Measurements from ENCODE around the gene POLR3A.

The POLR3A gene

GRCh38 chr10:78059906-78060702 lies 30.8 kb upstream of the POLR3A start:
- no peak overlapping the region for H3K4me3 ChIP-seq (ENCODE audit: low read length)
- no peak for TF ChIP-seq CTCF (IDR thresholded peaks at IDR 0.05; ENCODE audit: insufficient read depth, low read depth, low read length, missing control alignments)
- DNase-seq (ENCODE audit: low read depth) = no peak

- no peak for TF ChIP-seq CTCF (IDR thresholded peaks at IDR 0.05; ENCODE audit: insufficient read depth, low read depth, low read length, missing control alignments)
- DNase-seq (ENCODE audit: low read depth) = no peak
- no peak overlapping the region for H3K4me3 ChIP-seq (ENCODE audit: low read length)
Observed at GRCh38 chr10:78058562-78058961, 29.2 kb upstream of the POLR3A start.

GRCh38 chr10:78053211-78053868 lies 24.0 kb upstream of the POLR3A start:
- TF ChIP-seq CTCF (IDR thresholded peaks at IDR 0.05; ENCODE audit: insufficient read depth, low read depth, low read length, missing control alignments) = no peak
- no peak overlapping the region for H3K4me3 ChIP-seq (ENCODE audit: low read length)

GRCh38 chr10:78049851-78050250 lies 20.5 kb upstream of the POLR3A start:
- TF ChIP-seq CTCF (IDR thresholded peaks at IDR 0.05; ENCODE audit: insufficient read depth, low read depth, low read length, missing control alignments) = no peak

More at GRCh38 chr10:78053211-78053868, 24.0 kb upstream of the POLR3A start:
- peak; percentile 33 for DNase-seq (ENCODE audit: low read depth)

GRCh38 chr10:78047314-78047891 lies 18.1 kb upstream of the POLR3A start:
- peak; percentile 91 for TF ChIP-seq CTCF (IDR thresholded peaks at IDR 0.05; ENCODE audit: insufficient read depth, low read depth, low read length, missing control alignments)
- DNase-seq (ENCODE audit: low read depth) = peak; percentile 85

More at GRCh38 chr10:78049851-78050250, 20.5 kb upstream of the POLR3A start:
- H3K4me3 ChIP-seq (ENCODE audit: low read length) = no peak overlapping the region
- DNase-seq (ENCODE audit: low read depth) = no peak

GRCh38 chr10:78046711-78047269 lies 17.5 kb upstream of the POLR3A start:
- no peak for TF ChIP-seq CTCF (IDR thresholded peaks at IDR 0.05; ENCODE audit: insufficient read depth, low read depth, low read length, missing control alignments)
- no peak overlapping the region for H3K4me3 ChIP-seq (ENCODE audit: low read length)
- peak; percentile 62 for DNase-seq (ENCODE audit: low read depth)

More at GRCh38 chr10:78047314-78047891, 18.1 kb upstream of the POLR3A start:
- H3K4me3 ChIP-seq (ENCODE audit: low read length) = no peak overlapping the region
